Brain pericyte (primary cell): Measurements from ENCODE around the gene INSM1.

ENCODE experiments used
- DNase-seq: peaks from one replicate; pipeline ENCODE4 v3.0.0-alpha.2; 2012; ENCODE audit warnings: low read depth, low spot score

Gene INSM1

GRCh38 chr20:20362774-20363433, 5.0 kb upstream of the INSM1 start:
- no peak for DNase-seq

GRCh38 chr20:20363434-20363798, 4.5 kb upstream of the INSM1 start:
- DNase-seq, result no peak

GRCh38 chr20:20363799-20364592, 3.9 kb upstream of the INSM1 start:
- no peak for DNase-seq

GRCh38 chr20:20364593-20365479, 3.1 kb upstream of the INSM1 start:
- no peak for DNase-seq

- no peak for DNase-seq
Measured at GRCh38 chr20:20365480-20366161, 2.3 kb upstream of the INSM1 start.

- DNase-seq, result no peak
Measured at GRCh38 chr20:20366551-20366875, 1.4 kb upstream of the INSM1 start.

- no peak for DNase-seq
Measured at GRCh38 chr20:20366876-20367574, 879 bp upstream of the INSM1 start.

GRCh38 chr20:20368418-20369249, 730 bp downstream of the INSM1 start:
- no peak for DNase-seq

GRCh38 chr20:20369250-20370093, 1.6 kb downstream of the INSM1 start:
- DNase-seq, result no peak

- no peak for DNase-seq
Measured at GRCh38 chr20:20370094-20370575, 2.2 kb downstream of the INSM1 start.

GRCh38 chr20:20371083-20371482, 3.2 kb downstream of the INSM1 start:
- no peak for DNase-seq

- no peak for DNase-seq
Measured at GRCh38 chr20:20371681-20372080, 3.8 kb downstream of the INSM1 start.

GRCh38 chr20:20373091-20373571, 5.2 kb downstream of the INSM1 start:
- no peak for DNase-seq

- no peak for DNase-seq
Measured at GRCh38 chr20:20375862-20376261, 8.0 kb downstream of the INSM1 start.

GRCh38 chr20:20386192-20386591, 18.3 kb downstream of the INSM1 start:
- DNase-seq, result no peak

- no peak for DNase-seq
Measured at GRCh38 chr20:20390393-20390792, 22.5 kb downstream of the INSM1 start.

- DNase-seq, result no peak
Measured at GRCh38 chr20:20391115-20391514, 23.2 kb downstream of the INSM1 start.

GRCh38 chr20:20391766-20392165, 23.9 kb downstream of the INSM1 start:
- no peak for DNase-seq
